Measurements from ENCODE around the gene BACE2. TPM values are rescaled to one million over a fixed set of nuclear protein-coding genes. Genes with fewer than 3 reads are reported as not detected.

The BACE2 gene
- total RNA-seq, 1 donor from 2014 or later, result 16.0 TPM

GRCh38 chr21:41208376-41208763 lies 40.4 kb downstream of the BACE2 start:
- intact Hi-C loops (cut with micrococcal nuclease), result no loop called here
- peak overlapping the region; percentile 75 for H3K27ac ChIP-seq (replicated peaks)
- TF ChIP-seq CTCF (IDR thresholded peaks at IDR 0.05; ENCODE audit: borderline replicate concordance), result no peak
- DNase-seq, result no peak
- H3K4me3 ChIP-seq, result no peak overlapping the region
- H3K9me3 ChIP-seq (replicated peaks), result no peaks in the 10 kb centered on the region
- no peaks in the 10 kb centered on the region for H3K27me3 ChIP-seq (ENCODE audit: low read depth)
- peaks cover 17% of the 10 kb centered on the region for H3K4me1 ChIP-seq
- peaks cover 6% of the 10 kb centered on the region for H3K36me3 ChIP-seq

GRCh38 chr21:41209016-41209619 lies 41.2 kb downstream of the BACE2 start:
- H3K27me3 ChIP-seq (ENCODE audit: low read depth), result no peaks in the 10 kb centered on the region
- H3K4me1 ChIP-seq, result peaks cover 17% of the 10 kb centered on the region
- H3K36me3 ChIP-seq, result peaks cover 6% of the 10 kb centered on the region
- intact Hi-C loops (cut with micrococcal nuclease), result no loop called here
- no peaks in the 10 kb centered on the region for H3K9me3 ChIP-seq (replicated peaks)
- H3K4me3 ChIP-seq, result no peak overlapping the region
- no peak overlapping the region for H3K27ac ChIP-seq (replicated peaks)
- TF ChIP-seq CTCF (IDR thresholded peaks at IDR 0.05; ENCODE audit: borderline replicate concordance), result no peak
- no peak for DNase-seq

- Histone ChIP-seq H3K4me1 (peaks cover 24% of the 10 kb centered on the region), H3K36me3 (peaks cover 6% of the 10 kb centered on the region), H3K27me3 (ENCODE audit: low read depth) (no peaks in the 10 kb centered on the region), H3K4me3 (no peak overlapping the region), H3K9me3 (replicated peaks) (no peaks in the 10 kb centered on the region), H3K27ac (replicated peaks) (no peak overlapping the region)
- TF ChIP-seq CTCF (IDR thresholded peaks at IDR 0.05; ENCODE audit: borderline replicate concordance), result no peak
- intact Hi-C loops (cut with micrococcal nuclease), result no loop called here
- DNase-seq, result no peak
Measured at GRCh38 chr21:41210426-41211059, 42.6 kb downstream of the BACE2 start.

- no peaks in the 10 kb centered on the region for H3K9me3 ChIP-seq (replicated peaks)
- intact Hi-C loops (cut with micrococcal nuclease), result no loop called here
- DNase-seq, result no peak
- H3K36me3 ChIP-seq, result peaks cover 6% of the 10 kb centered on the region
- no peak for TF ChIP-seq CTCF (IDR thresholded peaks at IDR 0.05; ENCODE audit: borderline replicate concordance)
- peaks cover 24% of the 10 kb centered on the region for H3K4me1 ChIP-seq
- no peak overlapping the region for H3K27ac ChIP-seq (replicated peaks)
- H3K4me3 ChIP-seq, result no peak overlapping the region
- no peaks in the 10 kb centered on the region for H3K27me3 ChIP-seq (ENCODE audit: low read depth)
Measured at GRCh38 chr21:41211060-41211805, 43.3 kb downstream of the BACE2 start.

GRCh38 chr21:41213021-41213420 lies 45.1 kb downstream of the BACE2 start:
- Histone ChIP-seq H3K36me3 (peaks cover 6% of the 10 kb centered on the region), H3K4me1 (peaks cover 11% of the 10 kb centered on the region), H3K9me3 (replicated peaks) (no peaks in the 10 kb centered on the region), H3K27me3 (ENCODE audit: low read depth) (no peaks in the 10 kb centered on the region), H3K4me3 (no peak overlapping the region), H3K27ac (replicated peaks) (no peak overlapping the region)
- intact Hi-C loops (cut with micrococcal nuclease), result no loop called here
- DNase-seq, result no peak
- TF ChIP-seq CTCF (IDR thresholded peaks at IDR 0.05; ENCODE audit: borderline replicate concordance), result no peak

Data from left ventricle myocardium inferior (tissue), 1 donor.